Epithelial cell of prostate (primary cell): Measurements from ENCODE around the gene SKIC2.
"Not testable (repeated sequence)": the region's sequence is repeated elsewhere in the genome, so short reads cannot be mapped to it uniquely, and the experiment has no call there.

Experiments
- DNase-seq: peaks from one replicate; pipeline ENCODE4 v3.0.0-alpha.2; 2011; ENCODE audit warnings: low read depth, low spot score
- H3K27ac ChIP-seq: fragments of 450-650 bp; 2 replicates; pipeline ENCODE4 v1.5.1; 2017; ENCODE audit warnings: mild to moderate bottlenecking

The SKIC2 gene

DNA sequence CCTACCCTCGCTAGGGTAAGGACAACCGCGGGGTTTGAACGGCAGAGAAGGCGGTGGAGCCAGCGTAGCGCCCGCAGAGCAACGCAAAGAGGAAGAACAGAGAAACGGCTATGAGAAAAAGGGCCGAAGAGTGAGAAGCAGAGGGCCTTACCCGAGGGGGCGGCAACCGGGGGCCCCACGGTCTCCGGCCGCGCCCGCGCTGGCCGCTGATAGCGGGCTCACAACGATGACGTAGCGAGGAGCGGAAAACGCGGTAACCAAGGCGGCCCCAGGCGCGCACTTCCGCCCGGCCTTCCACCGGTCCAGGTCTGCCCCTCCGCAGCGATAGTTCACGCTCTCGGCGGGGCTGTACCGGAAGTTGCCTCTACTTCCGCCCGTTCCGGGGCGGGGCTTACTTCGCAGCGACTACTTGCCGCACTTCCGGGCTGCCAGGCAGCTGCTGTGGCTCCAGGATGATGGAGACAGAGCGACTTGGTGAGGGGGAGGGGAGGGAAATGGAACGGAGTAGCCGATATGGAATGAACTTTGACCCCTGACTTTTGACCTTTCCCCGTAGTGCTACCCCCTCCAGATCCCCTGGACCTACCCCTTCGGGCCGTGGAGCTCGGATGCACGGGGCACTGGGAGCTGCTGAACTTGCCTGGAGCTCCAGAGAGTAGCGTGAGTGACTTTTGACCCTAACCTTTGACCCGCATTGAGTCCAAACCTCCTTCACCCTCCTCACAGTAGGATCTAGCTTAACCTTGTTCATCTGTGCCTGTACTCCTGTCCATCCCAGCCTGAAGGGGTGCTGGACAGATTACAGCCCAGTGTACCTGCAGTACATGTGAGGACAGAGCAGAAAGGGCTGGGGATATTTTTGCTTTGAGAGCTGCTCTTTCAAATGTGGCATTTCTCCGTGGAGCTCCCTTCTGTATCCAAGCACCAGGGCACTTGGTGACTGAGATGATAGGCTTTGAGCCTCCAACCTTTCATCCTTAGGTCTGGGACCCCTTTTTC, at the start of gene SKIC2, which contains the start of gene NELFE:
Gene SKIC2, plus strand, starts transcription at position 435 of the 999 bp plus-strand sequence. Its CDS starts 18 bp downstream, at position 453.
Gene NELFE, minus strand, starts transcription at position 231 of the 999 bp plus-strand sequence. CDS start 525 bp downstream, outside the sequence.
- DNase-seq: peak; percentile 92

DNA sequence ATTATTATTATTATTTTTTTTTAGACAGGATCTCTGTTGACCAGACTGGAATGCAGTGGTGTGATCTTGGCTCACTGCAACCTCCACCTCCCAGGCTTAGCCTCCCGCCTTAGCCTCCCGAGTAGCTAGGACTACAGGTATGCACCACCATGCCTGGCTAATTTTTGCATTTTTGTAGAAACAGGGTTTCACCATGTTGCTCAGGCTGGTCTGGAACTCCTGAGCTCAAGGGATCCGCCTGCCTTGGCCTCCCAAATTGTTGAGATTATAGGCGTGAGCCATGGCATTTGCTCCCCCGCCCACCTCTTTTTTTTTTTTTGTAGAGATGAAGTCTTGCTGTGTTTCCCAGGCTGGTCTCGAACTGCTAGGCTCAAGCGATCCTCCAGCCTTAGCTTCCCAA, 49.7 kb upstream of the SKIC2 start:
- not testable (repeated sequence) for DNase-seq, H3K27ac ChIP-seq

More for the DNA sequence above, at the start of gene SKIC2, which contains the start of gene NELFE:
- peak within 1 kb of the TSS; percentile 45 for H3K27ac ChIP-seq

DNA sequence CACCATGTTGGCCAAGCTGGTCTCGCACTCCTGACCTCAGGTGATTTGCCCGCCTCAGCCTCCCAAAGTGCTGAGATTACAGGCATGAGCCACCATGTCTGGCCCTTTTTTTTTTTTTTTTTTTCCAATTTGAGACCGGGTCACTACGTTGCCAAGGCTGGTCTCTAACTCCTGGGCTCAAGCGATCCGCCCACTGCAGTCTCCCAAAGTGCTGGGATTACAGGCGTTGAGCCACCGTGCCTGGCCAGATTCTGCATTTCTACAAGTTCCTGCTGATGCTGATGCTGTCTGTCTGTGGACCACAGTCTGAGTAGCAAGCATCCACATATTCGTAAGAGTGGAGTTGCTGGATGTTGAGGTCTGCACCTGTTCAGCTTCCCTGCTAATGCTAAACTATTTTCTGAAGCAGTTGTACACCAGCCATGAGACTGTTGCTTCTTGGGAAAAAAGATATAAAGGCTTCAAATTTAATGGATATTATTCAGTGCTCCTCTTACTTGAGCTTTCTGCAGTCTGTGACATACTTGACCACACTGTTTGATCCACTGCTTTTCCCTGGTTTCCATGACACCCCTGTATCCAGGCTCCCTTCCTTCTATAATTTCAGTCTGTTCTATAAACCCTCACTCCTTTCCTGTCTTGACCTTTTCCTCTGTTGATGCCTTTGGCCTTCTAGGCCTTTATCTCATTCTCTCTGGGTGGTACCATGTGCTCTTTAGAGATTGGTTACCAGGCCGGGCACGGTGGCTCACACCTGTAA, 47.0 kb upstream of the SKIC2 start:
- DNase-seq: no peak
- H3K27ac ChIP-seq: peak overlapping the region; percentile 45

DNA sequence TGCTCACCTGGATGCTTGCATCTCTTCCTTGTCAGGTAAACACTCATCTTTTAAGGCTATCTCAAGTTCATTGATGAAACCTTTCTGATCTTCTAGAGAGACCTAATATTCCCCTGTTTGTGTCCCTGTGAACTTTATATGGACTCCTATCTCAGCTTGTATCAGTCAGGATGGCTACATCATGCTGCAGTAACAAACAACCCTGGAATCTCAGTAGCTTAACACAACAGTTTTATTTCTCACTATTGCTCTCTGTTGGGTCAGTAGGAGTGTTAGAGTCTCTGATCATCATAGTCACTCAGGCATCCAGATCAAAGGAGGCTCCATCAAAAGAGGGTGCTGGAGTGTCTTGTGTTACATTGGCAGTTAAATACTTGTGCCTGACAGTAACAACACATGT, 43.6 kb upstream of the SKIC2 start:
- no peak overlapping the region for H3K27ac ChIP-seq
- no peak for DNase-seq

DNA sequence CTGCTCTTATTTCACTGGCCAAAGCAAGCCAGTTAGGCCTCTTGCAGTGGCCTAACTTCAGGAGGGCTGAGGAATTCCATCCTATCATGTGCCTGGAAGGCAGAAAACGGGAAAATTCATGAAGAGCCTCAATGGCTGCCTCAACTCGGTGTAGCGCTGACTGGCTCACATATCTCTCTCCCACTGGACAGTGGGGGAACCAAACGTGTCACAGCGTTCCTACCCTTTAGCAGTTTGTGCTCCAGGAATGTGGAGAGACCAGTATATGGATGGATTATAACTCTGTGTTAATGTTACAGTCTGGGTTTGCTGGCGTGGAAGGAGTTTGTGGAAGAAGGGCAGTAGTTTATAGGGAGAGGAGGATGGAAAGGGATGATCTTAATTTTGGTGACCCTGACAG, 43.2 kb upstream of the SKIC2 start:
- no peak for DNase-seq
- H3K27ac ChIP-seq: no peak overlapping the region

DNA sequence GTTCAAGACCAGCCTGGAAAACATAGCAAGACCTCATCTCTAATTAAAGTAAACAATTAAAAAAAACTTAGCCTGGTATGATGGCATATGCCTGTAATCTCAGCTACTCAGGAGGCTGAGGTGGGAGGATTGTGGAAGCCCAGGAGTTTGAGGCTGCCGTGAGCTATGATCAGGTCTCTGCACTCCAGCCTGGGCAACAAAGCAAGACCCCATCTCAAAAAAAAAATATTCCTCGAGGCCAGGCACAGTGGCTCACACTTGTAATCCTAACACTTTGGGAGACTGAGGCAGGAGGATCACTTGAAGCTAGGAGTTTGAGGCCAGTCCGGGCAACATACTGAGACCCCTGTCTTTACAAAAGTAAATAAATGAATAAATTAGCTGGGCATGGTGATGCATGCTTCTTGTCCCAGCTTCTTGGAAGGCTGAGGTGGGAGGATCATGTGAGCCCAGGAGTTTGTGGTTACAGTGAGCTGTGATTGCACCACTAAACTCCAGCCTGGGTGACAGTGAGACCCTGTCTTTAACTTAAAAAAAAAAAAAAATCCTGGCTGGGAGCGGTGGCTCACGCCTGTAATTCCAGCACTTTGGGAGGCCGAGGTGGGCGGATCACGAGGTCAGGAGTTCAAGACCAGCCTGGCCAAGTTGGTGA, 40.8 kb upstream of the SKIC2 start:
- H3K27ac ChIP-seq: no peak overlapping the region
- no peak for DNase-seq

DNA sequence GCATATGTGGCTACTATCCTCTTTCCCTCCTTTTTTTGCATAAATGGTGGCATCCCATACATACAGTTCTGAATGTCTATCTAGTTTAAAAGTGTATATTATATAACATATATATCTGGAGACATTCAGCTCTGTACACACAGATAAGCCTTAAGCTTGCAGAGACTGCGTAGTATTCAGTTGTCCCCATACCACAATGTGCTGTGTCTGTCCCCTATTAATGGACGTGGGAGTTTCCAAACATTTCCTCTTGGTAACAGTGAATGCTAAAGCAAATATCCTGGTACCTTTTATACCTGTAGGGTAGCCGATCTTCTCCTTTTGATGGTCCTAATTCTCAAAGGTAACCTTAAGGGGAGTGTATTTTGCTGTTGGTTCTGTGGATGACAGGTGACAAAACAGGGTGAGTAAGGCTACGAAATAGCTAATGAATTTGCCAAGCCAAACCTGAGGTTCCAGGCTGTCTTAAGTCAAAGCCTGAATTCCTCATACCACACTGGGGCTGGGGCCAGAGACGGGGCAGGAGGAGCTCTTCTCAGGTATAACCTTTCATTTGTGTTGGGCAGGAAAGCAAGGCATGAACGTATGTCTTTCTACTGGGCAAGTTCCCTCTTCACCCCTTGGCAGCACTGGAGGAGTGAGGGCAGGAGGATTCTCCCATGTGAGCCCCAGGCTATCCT, 39.2 kb upstream of the SKIC2 start:
- peak overlapping the region; percentile 56 for H3K27ac ChIP-seq
- DNase-seq: no peak

DNA sequence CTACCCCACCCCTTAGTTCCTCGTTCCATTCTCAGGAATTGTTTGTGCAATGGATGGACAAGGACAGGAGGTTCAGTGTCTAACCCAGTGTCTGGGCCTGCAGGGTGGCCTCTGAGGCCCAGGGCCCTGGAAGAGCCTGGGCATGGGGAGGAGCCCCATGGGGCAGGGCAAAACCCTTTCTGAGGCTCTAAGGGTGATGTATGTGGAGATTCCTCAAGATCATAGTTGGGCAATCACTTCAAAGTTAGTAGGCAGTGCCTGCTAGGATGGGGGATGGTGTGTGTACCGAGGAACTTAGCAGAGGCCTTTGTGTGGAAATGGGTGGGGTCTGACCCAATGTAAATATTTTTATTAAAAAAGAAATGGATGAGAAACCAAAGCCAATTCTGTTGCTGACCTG, 38.2 kb upstream of the SKIC2 start:
- DNase-seq: peak; percentile 37
- peak overlapping the region; percentile 56 for H3K27ac ChIP-seq

DNA sequence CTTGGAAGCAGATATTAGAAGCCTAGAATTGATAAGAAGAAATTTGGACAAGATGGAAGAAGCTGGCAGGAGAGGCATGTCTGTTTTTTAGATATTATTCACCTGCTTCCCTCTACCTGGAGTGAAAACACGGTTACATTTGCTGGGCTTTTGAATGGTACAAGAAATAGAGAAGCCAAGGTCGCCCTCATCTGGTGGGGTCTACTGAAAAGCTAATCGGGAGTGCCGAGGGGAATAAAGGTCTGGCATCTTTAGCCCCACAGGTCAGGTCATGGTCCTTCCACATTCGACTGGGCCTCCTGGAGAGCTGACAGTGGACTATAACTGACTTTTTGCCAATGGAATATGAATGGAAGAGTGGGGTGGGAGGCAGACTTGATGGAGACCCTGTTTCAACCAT, 36.0 kb upstream of the SKIC2 start:
- no peak for DNase-seq
- H3K27ac ChIP-seq: no peak overlapping the region

DNA sequence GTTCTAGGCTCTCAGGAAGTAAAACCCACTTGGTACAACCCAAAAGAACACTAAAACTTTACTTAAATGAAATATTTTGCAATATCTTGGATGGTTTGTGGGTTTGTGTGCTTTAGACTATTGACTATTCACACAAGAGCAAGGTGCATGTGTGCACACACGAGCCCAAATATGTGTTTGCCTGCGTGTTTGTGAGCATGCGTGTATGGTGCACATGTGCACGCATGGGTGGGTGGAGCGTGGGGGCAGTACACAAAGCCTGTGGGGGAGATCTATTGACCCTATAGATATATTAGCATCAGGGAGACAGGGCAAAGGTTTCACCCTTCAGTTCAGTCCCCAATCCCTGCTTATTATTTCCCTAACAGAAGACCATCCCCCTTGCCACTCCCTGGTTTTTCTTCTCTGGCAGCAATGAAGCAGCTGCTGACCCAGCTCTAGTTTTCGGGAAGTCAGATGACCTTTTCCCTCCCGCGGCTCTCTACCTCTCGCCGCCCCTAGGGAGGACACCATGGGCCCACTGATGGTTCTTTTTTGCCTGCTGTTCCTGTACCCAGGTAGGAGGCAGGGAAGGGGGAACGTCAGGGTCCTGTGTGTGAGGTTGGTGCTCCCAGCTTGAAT, 31.6 kb upstream of the SKIC2 start, which contains the start of gene C2:
Gene C2, plus strand, starts transcription at position 476 of the 621 bp plus-strand sequence. Its CDS starts 36 bp downstream, at position 512.
- no peak within 1 kb of the TSS for H3K27ac ChIP-seq
- DNase-seq: no peak

DNA sequence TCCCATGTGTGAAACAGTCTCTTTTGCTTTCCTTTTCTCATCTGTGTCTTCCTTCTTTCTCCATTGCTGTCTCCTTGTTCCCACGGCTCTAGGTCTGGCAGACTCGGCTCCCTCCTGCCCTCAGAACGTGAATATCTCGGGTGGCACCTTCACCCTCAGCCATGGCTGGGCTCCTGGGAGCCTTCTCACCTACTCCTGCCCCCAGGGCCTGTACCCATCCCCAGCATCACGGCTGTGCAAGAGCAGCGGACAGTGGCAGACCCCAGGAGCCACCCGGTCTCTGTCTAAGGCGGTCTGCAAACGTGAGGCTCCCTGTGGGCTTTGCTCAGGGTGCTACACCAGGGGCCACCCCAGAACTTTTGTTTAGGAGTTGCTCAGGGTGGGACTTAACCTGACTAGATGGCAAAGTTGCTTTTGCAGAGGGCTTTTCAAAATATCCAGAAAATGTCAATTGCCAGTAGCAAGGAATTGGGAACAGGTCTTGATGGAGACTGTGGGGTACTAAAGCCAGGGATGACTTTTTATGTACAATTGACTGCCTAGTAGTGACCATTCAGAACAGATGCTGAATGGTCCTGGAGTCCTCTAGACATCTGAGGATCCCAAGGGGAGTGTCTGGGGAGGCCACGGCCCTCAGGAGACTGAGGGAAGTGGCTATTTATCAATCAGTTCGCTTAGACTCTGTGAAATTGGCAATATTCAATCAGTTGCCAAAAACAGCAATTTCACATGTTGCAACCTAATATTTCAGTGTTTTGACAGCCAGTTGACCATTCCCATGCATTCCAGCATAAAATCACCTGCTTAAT, 30.9 kb upstream of the SKIC2 start:
- no peak overlapping the region for H3K27ac ChIP-seq
- no peak for DNase-seq

DNA sequence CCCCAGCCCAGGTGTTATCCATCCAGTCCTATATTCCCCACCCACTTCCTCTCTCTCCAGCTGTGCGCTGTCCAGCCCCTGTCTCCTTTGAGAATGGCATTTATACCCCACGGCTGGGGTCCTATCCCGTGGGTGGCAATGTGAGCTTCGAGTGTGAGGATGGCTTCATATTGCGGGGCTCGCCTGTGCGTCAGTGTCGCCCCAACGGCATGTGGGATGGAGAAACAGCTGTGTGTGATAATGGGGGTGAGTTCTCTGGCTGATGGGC, 30.4 kb upstream of the SKIC2 start:
- H3K27ac ChIP-seq: no peak overlapping the region
- DNase-seq: no peak

DNA sequence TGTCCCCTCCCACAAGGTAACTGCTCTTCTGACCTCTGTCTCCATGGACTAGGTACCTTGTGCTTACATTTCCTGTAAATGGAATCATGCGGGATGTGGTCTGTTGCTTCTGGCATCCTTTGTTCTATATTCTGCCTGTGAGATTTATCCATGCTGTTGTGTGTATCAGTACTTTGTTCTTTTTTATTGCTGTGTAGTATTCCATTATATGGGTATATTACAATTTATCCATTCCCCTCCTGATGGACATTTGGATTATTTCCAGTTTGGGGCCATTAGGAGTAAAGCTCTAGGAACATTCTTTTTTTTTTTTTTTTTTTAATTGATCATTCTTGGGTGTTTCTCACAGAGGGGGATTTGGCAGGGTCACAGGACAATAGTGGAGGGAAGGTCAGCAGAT, 28.0 kb upstream of the SKIC2 start:
- H3K27ac ChIP-seq: no peak overlapping the region
- DNase-seq: no peak

DNA sequence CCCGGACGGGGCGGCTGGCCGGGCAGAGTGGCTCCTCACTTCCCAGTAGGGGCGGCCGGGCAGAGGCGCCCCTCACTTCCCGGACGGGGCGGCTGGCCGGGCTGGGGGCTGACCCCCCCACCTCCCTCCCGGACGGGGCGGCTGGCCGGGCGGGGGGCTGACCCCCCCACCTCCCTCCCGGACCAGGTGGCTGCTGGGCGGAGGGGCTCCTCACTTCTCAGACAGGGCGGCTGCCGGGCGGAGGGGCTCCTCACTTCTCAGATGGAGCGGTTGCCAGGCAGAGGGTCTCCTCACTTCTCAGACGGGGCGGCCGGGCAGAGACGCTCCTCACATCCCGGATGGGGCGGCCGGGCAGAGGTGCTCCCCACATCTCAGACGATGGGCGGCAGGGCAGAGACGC, 26.8 kb upstream of the SKIC2 start:
- not testable (repeated sequence) for DNase-seq, H3K27ac ChIP-seq

DNA sequence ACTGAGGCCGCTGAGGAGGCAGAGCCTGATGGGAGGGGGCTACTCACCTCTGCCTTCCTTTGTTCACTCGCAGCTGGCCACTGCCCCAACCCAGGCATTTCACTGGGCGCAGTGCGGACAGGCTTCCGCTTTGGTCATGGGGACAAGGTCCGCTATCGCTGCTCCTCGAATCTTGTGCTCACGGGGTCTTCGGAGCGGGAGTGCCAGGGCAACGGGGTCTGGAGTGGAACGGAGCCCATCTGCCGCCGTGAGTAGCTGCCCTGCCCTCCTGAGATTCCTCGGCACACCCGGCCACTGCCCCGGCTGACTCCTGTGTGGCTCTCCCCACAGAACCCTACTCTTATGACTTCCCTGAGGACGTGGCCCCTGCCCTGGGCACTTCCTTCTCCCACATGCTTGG, 25.4 kb upstream of the SKIC2 start:
- no peak for DNase-seq
- H3K27ac ChIP-seq: no peak overlapping the region

DNA sequence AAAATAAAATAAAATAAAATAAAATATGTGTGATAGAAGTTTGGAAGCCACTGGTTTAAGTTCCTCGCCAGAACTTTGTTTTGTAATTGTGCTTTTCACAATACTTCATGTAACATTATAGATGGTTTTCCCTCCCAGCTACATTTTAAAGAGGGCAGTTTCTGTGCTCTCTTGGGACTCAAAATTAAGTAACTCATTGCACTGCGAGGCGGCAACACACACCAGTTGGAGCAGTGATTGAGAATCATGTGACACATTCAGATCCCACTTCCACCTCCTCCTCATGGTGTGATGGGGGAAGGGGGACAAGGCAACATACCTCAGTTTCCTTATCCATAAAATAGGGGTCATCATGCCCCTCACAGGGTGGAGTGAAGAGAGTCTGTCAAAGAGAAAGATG, 24.0 kb upstream of the SKIC2 start:
- no peak overlapping the region for H3K27ac ChIP-seq
- DNase-seq: no peak

DNA sequence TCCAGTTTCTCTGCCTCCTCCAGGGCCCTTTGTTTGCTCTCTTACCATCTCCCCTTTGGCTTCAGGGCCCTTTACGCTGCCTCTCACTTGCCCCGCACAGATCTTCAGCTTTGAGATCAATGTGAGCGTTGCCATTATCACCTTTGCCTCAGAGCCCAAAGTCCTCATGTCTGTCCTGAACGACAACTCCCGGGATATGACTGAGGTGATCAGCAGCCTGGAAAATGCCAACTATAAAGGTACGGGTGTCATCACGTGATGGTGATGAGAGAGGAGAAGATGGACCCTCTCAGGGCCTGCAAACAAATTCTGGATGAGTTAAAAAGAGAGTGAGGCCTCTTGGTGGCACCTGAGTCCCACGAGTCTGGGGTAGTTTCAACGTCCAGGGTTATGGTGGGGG, 23.2 kb upstream of the SKIC2 start:
- H3K27ac ChIP-seq: no peak overlapping the region
- no peak for DNase-seq

DNA sequence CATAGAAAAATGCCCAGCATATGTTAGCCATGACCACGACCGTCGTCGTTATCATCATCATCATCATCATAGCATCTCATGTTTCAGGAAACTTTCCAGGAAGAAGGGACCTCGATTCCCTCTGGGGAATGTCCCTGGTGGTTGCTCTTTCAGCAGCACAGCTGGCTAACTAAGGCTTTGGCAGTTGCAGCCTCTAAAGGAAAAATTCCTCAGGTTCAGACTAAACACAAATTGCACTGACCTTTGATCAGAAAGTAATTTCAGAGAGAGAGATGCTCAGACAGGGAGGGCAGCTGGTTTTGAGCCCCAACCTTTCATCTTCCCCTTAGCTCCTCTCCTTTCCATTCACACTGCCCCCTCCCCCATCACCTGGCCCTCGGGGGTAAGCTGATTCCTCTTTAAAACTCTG, 18.7 kb upstream of the SKIC2 start:
- H3K27ac ChIP-seq: no peak overlapping the region
- no peak for DNase-seq

DNA sequence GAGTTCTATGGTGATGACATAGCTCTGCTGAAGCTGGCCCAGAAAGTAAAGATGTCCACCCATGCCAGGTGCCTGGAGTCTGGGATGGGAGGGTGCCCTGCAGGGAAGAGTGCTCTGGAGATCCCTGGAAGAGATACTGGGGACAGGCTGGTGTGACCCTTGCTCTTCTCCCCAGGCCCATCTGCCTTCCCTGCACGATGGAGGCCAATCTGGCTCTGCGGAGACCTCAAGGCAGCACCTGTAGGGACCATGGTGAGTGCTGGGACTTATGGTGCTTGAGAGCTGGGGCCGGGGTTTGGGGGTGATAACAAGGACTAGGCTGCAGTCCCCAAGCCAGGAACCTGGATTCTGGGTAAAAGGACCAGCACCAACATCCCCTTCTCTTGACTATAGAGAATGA, 15.2 kb upstream of the SKIC2 start:
- no peak for DNase-seq
- no peak overlapping the region for H3K27ac ChIP-seq
